Ovary (tissue), 3 donors: ENCODE measurements around the gene MFSD1.

ENCODE experiments used
- CTCF ChIP-seq, 3 donors: fragments of 450-650 bp in 2 of 3; fragments of 200-600 bp in 1 of 3; IDR thresholded peaks; one replicate each; pipeline versions ENCODE4 v1.5.1 to v1.8.0; 2016 to 2022; ENCODE audit warnings: antibody characterized with exemption in 3 of 3, mild to moderate bottlenecking in 1 of 3
- POLR2A ChIP-seq: fragments of 450-650 bp; IDR thresholded peaks from one replicate; pipeline ENCODE4 v1.6.1; 2017; ENCODE audit warnings: antibody characterized with exemption, mild to moderate bottlenecking, moderate library complexity
- donor health status: DM: no; HTN: no; CAD: no.

- no peak for TF ChIP-seq CTCF (IDR thresholded peaks at IDR 0.05)
- no peak for TF ChIP-seq POLR2A
Measured at GRCh38 chr3:158771577-158771976, 30.3 kb upstream of the MFSD1 start.
